Esophagus squamous epithelium (tissue), 4 donors: ENCODE data around the gene PVRIG.
"Not testable (repeated sequence)": the region's sequence is repeated elsewhere in the genome, so short reads cannot be mapped to it uniquely, and the experiment has no call there.

Experiments used
- CTCF ChIP-seq, 6 experiments: fragments of 450-650 bp in 4 of 6; fragments of 200-600 bp in 2 of 6; sonication (generic) in 2 of 6; IDR thresholded peaks; one replicate each; pipeline ENCODE4 v1.5.1; 2016 to 2019; ENCODE audit warnings: antibody characterized with exemption in 6 of 6, mild to moderate bottlenecking in 4 of 6, moderate library complexity in 4 of 6
- POLR2A ChIP-seq, 4 donors: fragments of 450-650 bp; IDR thresholded peaks; one replicate each; pipeline ENCODE4 v1.6.1; 2017; ENCODE audit warnings: antibody characterized with exemption in 4 of 4, mild to moderate bottlenecking in 4 of 4, moderate library complexity in 3 of 4

GRCh38 chr7:100259984-100260383 lies 40.2 kb downstream of the PVRIG start:
- TF ChIP-seq CTCF, POLR2A (IDR thresholded peaks at IDR 0.05): not testable (repeated sequence)
